ENCODE measurements around the gene TRIM39.
"Not testable (repeated sequence)": the region's sequence is repeated elsewhere in the genome, so short reads cannot be mapped to it uniquely, and the experiment has no call there.

Gene TRIM39

DNA sequence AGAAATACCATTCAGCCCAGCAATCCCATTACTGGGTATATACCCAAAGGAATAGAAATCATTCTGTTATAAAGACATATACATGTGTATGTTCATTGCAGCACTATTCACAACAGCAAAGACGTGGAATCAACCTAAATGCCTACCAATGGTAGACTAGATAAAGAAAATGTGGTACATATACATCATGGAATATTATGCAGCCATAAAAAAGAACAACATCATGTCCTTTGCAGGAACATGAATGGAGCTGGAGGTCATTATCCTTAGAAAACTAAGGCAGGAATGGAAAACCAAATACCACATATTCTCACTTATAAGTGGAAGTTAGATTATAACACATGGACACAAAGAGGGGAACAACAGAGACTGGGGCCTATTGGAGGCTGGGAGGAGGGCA, 42.6 kb downstream of the TRIM39 start:
- not testable (repeated sequence) for DNase-seq

DNA sequence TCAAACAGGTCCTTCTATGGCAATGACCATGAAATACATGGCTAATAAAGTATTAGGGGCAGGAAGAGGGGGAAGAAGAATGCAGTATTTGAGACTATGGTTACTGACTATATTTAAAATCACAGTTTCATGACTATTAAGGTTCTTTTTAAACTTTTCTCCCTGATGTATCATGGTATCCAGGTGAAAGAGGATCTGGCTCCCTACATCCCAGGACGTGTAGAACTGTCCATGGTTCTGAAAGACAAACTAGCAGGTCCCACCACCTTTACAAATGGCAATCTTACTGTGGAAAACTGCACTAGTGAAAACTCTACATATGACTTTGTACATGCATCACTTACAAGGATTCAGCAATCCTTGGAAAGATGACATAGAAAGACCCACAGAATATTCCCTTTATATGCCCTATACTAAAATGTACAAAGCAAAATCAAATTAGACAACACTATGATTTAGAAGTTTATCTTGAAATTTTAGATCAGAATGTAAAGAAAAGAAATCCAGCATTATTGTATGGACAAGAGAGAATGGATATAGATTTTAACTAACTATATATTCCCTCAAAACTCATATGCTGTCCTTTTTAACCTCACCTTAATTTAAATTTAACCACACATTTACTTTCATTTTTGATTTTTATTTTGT, 51.7 kb downstream of the TRIM39 start:
- no peak for DNase-seq

DNA sequence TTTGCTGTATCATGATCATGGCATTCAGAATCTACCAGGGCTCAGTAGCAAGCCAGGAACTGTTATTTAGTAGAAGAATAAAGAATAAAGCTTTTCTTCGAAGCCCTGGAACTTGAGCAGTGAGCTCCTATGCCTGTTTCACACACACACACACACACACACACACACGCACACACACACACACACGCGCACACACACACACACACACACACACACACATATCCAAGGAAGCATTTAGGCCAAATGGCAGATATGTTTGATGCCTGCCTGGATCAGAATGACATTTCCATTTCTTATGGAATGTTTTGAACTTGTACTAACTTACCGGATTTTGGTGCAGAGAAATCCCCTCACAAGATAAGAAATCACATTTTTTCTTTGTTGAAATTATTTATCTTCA, 53.7 kb downstream of the TRIM39 start:
- DNase-seq = no peak

DNA sequence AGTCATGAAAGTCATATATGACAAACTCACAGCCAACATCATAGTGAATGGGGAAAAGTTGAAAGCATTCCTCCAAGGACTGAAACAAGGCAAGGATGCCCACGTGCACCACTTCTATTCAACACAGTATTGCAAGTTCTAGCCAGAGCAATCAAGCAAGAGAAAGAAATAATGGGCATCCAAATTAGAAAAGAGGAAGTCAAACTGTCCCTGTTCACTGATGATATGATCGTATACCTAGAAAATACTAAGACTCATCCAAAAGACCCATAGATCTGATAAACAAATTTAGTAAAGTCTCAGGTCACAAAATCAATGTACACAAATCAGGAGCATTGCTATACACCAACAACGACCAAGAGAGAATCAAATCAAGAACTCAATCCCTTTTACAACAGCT, 59.4 kb downstream of the TRIM39 start:
- no peak for DNase-seq

DNA sequence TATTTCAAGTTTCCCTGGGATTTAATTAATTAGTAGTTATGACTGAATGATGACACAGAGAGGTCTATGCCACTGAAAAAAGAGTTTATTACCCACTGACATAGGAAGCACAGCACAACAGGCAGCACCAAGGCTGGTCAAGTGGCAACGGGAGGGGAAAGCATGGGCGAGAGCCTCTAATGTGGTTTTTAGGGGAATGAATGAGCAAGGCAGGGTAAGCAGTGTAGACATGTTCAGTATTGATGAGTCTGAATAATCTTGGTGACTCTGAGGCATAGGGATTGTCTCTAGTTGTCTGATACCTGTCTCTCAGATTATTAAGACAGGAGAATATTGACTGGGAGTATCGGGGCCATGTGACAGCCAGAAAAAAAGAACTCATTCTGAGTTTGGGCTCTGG, 64.5 kb downstream of the TRIM39 start:
- DNase-seq = no peak

All from stimulated activated naive CD4-positive, alpha-beta T cell treated with Interleukin-2 at 50 U/mL for 16 hours (primary cell).